K562 (cell line): ENCODE results near the gene HTR4. TPM values are rescaled to one million over a fixed set of nuclear protein-coding genes. Genes with fewer than 3 reads are reported as not detected.

Source experiments
- CREB1 ChIP-seq, 2 experiments: sonication (generic) in 1 of 2; formaldehyde crosslinking in 1 of 2; IDR thresholded peaks; 2 replicates each; pipeline versions ENCODE4 v1.6.1 to v1.8.0; 2012 to 2022; ENCODE audit warnings: inconsistent platforms in 1 of 2, mild to moderate bottlenecking in 1 of 2, missing genetic modification reagents in 1 of 2, moderate library complexity in 1 of 2
- ETS2 ChIP-seq: IDR thresholded peaks from 2 replicates; pipeline ENCODE4 v1.6.1; 2016; ENCODE audit warnings: borderline replicate concordance, missing genetic modification characterization, mild to moderate bottlenecking, moderate library complexity, missing compliant biosample characterization; ENCODE audit not compliant: poor library complexity, severe bottlenecking
- FOXJ2 ChIP-seq: fragments of 200-800 bp; sonication (Bioruptor generic); IDR thresholded peaks from 2 replicates; pipeline ENCODE4 v1.6.1; 2016; ENCODE audit warnings: missing genetic modification characterization, missing compliant biosample characterization
- HNRNPH1 ChIP-seq: fragments of 200-400 bp; formaldehyde crosslinking; optimal IDR thresholded peaks from 2 replicates; pipeline ENCODE3; 2017; ENCODE audit warnings: low read depth, mild to moderate bottlenecking, low read length, moderate library complexity
- IRF2 ChIP-seq: sonication (generic); formaldehyde crosslinking; IDR thresholded peaks from 2 replicates; pipeline ENCODE4 v1.8.1; 2022; ENCODE audit warnings: mild to moderate bottlenecking, missing genetic modification reagents
- JUND ChIP-seq, 2 experiments: IDR thresholded peaks; 2 replicates in 1 of 2; 3 replicates in 1 of 2; pipeline ENCODE4 v1.6.1; 2011; ENCODE audit warnings: borderline replicate concordance in 2 of 2, low read depth in 2 of 2, low read length in 2 of 2, improper control_type of control experiment in 1 of 2, missing biosample characterization in 1 of 2, missing genetic modification characterization in 1 of 2, missing genetic modification reagents in 1 of 2
- KHSRP ChIP-seq: fragments of 450-650 bp; IDR thresholded peaks from 2 replicates; pipeline ENCODE4 v1.6.1; 2017
- MAFK ChIP-seq: IDR thresholded peaks from 2 replicates; pipeline ENCODE4 v1.6.1; 2011; ENCODE audit warnings: low read length, improper control_type of control experiment
- NELFE ChIP-seq: IDR thresholded peaks from 2 replicates; pipeline ENCODE4 v1.6.1; 2011; ENCODE audit warnings: mild to moderate bottlenecking; ENCODE audit not compliant: insufficient read depth, insufficient read length
- PPARD ChIP-seq: fragments of 250-450 bp; sonication (Bioruptor Pico); IDR thresholded peaks from 2 replicates; pipeline ENCODE4 v1.8.0; 2022; ENCODE audit warnings: inconsistent platforms, mild to moderate bottlenecking, moderate library complexity
- RBFOX2 ChIP-seq: fragments of 200-400 bp; formaldehyde crosslinking; IDR thresholded peaks from 2 replicates; pipeline ENCODE4 v1.6.1; 2017; ENCODE audit warnings: low read depth, mild to moderate bottlenecking, low read length, moderate library complexity
- TAF7 ChIP-seq: fragments of 450-650 bp; IDR thresholded peaks from 2 replicates; pipeline ENCODE4 v1.6.1; 2016; ENCODE audit warnings: missing genetic modification characterization, missing compliant biosample characterization
- ZNF184 ChIP-seq: sonication (generic); formaldehyde crosslinking; IDR thresholded peaks from 2 replicates; pipeline ENCODE4 v1.5.0; 2020; ENCODE audit warnings: missing genetic modification reagents
- ZNF239 ChIP-seq: fragments of 250-450 bp; sonication (Bioruptor Pico); IDR thresholded peaks from 2 replicates; pipeline ENCODE4 v1.4.0; 2020; ENCODE audit warnings: mild to moderate bottlenecking
- ZNF384 ChIP-seq: IDR thresholded peaks from 2 replicates; pipeline ENCODE4 v1.6.1; 2012; ENCODE audit warnings: low read depth, low read length, improper control_type of control experiment
- ZNF561 ChIP-seq: fragments of 450-650 bp; formaldehyde crosslinking; conservative IDR thresholded peaks from 2 replicates; pipeline ENCODE4 v1.4.0; 2020; ENCODE audit warnings: mild to moderate bottlenecking, moderate library complexity
- ZNF780A ChIP-seq: fragments of 250-450 bp; sonication (Bioruptor Pico); IDR thresholded peaks from 2 replicates; pipeline ENCODE4 v1.5.0; 2021; ENCODE audit warnings: mild to moderate bottlenecking
- polyA plus RNA-seq, 8 experiments: library from polyadenylated mRNA; depleted of rRNA in 4 of 8; stranded (reverse) in 5 of 8; unstranded in 3 of 8; fragments of >200 nt; fragmentation: Nextera tagmentation in 2 of 8; fragmentation: Illumina TruSeq in 1 of 8; extraction: Ambion mirVana in 2 of 8; extraction: Trizol in 1 of 8; gene quantifications; 2 replicates each; pipeline versions ENCODE4 v1.2.1 to v1.2.3, GENCODE V29; 2011 to 2014; ENCODE audit warnings: inconsistent platforms in 1 of 8, missing spikeins in 1 of 8
- total RNA-seq, 7 experiments: library from RNA; depleted of rRNA in 6 of 7; stranded (reverse); fragments of >200 nt in 6 of 7; fragmentation: Illumina TruSeq in 2 of 7; extraction: Trizol in 2 of 7; gene quantifications; 2 replicates each; pipeline versions ENCODE4 v1.2.1 to v1.2.3, GENCODE V29; 2011 to 2021; ENCODE audit warnings: low replicate concordance in 1 of 7
- TF ChIP-seq, protein P1 (sequence below): IDR thresholded peaks from 2 replicates; pipeline ENCODE4 v1.6.1; 2016; ENCODE audit warnings: missing genetic modification characterization, missing compliant biosample characterization
- TF ChIP-seq, protein P2 (sequence below): fragments of 250-450 bp; sonication (Bioruptor Pico); IDR thresholded peaks from 2 replicates; pipeline ENCODE4 v1.8.0; 2021; ENCODE audit warnings: mild to moderate bottlenecking, moderate library complexity
- TF ChIP-seq, protein P3 (sequence below): fragments of 450-650 bp; IDR thresholded peaks from 2 replicates; pipeline ENCODE4 v1.6.1; 2017; ENCODE audit warnings: antibody characterized with exemption, mild to moderate bottlenecking

Gene HTR4
- total and polyA plus RNA-seq, 9 of the 15 experiments (the other 6 are each of a cell fraction or from before 2014, with no cell fraction given): 0.13 TPM; not detected in 8

DNA sequence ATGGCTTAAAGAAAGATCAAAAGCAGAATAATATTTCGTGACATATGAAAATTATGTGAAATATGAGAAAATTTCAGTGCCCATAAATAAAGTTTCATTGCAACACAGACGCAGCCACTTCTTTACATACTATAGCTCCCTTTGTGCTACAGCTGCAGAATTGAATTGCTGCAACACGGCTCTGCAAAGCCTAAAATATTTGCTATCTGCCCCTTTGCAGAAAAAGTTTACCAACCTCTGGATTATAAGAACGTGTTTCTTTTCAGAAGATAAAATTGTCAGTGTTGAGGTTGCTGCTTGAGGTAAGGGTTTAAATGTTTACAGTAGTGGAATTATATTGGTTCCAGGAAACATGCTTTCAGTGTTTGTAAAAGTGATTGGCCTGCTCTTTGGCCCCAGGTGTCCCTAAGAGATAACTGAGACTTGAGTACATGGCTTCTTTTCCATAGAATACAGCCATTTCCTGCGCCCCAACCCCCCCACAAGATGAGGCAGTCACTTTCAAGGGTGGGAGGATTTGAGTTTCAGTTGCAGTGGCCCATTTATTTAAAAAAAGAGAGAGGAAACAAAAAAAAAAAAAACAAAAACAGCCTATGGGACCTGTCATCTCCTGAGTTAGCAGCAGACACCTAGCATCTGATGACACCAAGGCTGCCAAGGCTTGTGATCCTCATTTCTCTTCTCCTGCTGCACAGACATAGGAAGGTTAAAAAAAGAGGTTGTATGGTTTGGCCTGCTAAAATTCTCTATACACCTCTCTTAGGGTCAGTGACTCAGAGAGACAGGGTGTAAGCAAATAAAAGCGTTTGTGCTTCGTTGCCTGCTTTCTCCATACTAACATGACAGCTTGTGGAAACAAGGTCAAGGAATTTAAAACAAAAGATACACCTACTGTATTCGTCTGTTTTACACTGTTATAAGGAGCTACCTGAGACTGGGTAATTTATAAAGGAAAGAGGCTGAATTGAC is 28.0 kb upstream of the HTR4 start (continued):
- TF ChIP-seq, protein P1, sequence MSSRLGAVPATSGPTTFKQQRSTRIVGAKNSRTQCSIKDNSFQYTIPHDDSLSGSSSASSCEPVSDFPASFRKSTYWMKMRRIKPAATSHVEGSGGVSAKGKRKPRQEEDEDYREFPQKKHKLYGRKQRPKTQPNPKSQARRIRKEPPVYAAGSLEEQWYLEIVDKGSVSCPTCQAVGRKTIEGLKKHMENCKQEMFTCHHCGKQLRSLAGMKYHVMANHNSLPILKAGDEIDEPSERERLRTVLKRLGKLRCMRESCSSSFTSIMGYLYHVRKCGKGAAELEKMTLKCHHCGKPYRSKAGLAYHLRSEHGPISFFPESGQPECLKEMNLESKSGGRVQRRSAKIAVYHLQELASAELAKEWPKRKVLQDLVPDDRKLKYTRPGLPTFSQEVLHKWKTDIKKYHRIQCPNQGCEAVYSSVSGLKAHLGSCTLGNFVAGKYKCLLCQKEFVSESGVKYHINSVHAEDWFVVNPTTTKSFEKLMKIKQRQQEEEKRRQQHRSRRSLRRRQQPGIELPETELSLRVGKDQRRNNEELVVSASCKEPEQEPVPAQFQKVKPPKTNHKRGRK (tag): no peak
- TF ChIP-seq ZNF780A (CRISPR knock-in tag) (no peak), FOXJ2 (tag) (no peak), MAFK (no peak), IRF2 (CRISPR knock-in tag) (no peak), ETS2 (no peak), TAF7 (no peak), ZNF561 (CRISPR knock-in tag) (no peak), ZNF384 (peak; percentile 62), ZNF239 (CRISPR knock-in tag) (no peak), ZNF184 (CRISPR knock-in tag) (no peak), KHSRP (0 out of 2 replicates have a peak, but pooled peaks have one; percentile 10), JUND (IDR thresholded peaks at IDR 0.05; ENCODE audit: borderline replicate concordance, low read depth, low read length) (peak; percentile 34; the same call in 1 of the 2 replicates), JUND (tag; IDR thresholded peaks at IDR 0.05; ENCODE audit: borderline replicate concordance, low read depth, low read length) (peak; percentile 29; the same call in 1 of the 3 replicates), CREB1 (IDR thresholded peaks at IDR 0.05) (peak; percentile 39; the same call in 1 of the 2 replicates), CREB1 (CRISPR knock-in tag; IDR thresholded peaks at IDR 0.05) (no peak), RBFOX2 (no peak), PPARD (CRISPR knock-in tag) (no peak), NELFE (no peak), HNRNPH1 (no peak)
- TF ChIP-seq, protein P2, sequence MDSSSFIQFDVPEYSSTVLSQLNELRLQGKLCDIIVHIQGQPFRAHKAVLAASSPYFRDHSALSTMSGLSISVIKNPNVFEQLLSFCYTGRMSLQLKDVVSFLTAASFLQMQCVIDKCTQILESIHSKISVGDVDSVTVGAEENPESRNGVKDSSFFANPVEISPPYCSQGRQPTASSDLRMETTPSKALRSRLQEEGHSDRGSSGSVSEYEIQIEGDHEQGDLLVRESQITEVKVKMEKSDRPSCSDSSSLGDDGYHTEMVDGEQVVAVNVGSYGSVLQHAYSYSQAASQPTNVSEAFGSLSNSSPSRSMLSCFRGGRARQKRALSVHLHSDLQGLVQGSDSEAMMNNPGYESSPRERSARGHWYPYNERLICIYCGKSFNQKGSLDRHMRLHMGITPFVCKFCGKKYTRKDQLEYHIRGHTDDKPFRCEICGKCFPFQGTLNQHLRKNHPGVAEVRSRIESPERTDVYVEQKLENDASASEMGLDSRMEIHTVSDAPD (CRISPR knock-in tag): no peak
- TF ChIP-seq, protein P3, sequence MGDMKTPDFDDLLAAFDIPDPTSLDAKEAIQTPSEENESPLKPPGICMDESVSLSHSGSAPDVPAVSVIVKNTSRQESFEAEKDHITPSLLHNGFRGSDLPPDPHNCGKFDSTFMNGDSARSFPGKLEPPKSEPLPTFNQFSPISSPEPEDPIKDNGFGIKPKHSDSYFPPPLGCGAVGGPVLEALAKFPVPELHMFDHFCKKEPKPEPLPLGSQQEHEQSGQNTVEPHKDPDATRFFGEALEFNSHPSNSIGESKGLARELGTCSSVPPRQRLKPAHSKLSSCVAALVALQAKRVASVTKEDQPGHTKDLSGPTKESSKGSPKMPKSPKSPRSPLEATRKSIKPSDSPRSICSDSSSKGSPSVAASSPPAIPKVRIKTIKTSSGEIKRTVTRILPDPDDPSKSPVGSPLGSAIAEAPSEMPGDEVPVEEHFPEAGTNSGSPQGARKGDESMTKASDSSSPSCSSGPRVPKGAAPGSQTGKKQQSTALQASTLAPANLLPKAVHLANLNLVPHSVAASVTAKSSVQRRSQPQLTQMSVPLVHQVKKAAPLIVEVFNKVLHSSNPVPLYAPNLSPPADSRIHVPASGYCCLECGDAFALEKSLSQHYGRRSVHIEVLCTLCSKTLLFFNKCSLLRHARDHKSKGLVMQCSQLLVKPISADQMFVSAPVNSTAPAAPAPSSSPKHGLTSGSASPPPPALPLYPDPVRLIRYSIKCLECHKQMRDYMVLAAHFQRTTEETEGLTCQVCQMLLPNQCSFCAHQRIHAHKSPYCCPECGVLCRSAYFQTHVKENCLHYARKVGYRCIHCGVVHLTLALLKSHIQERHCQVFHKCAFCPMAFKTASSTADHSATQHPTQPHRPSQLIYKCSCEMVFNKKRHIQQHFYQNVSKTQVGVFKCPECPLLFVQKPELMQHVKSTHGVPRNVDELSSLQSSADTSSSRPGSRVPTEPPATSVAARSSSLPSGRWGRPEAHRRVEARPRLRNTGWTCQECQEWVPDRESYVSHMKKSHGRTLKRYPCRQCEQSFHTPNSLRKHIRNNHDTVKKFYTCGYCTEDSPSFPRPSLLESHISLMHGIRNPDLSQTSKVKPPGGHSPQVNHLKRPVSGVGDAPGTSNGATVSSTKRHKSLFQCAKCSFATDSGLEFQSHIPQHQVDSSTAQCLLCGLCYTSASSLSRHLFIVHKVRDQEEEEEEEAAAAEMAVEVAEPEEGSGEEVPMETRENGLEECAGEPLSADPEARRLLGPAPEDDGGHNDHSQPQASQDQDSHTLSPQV: no peak
